HepG2 (cell line): ENCODE results near the gene SPATS2. TPM values are rescaled to one million over a fixed set of nuclear protein-coding genes. Genes with fewer than 3 reads are reported as not detected.
A peak's percentile ranks its signal among the peaks of the same experiment; 100 is the strongest.

Experiments
- AHDC1 ChIP-seq: sonication (generic); formaldehyde crosslinking; IDR thresholded peaks from 2 replicates; pipeline ENCODE4 v1.5.1; 2020; ENCODE audit warnings: mild to moderate bottlenecking, missing genetic modification reagents, borderline replicate concordance
- E2F5 ChIP-seq: sonication (generic); formaldehyde crosslinking; conservative IDR thresholded peaks from 2 replicates; pipeline ENCODE4 v1.4.0; 2020; ENCODE audit warnings: missing genetic modification reagents
- HMG20B ChIP-seq: conservative IDR thresholded peaks from 2 replicates; pipeline ENCODE4 v1.6.1; 2016; ENCODE audit warnings: missing genetic modification reagents, missing compliant biosample characterization
- KDM2A ChIP-seq: sonication (generic); formaldehyde crosslinking; IDR thresholded peaks from 2 replicates; pipeline ENCODE4 v1.4.0; 2020; ENCODE audit warnings: low read depth, missing genetic modification reagents, borderline replicate concordance
- KLF6 ChIP-seq: IDR thresholded peaks from 2 replicates; pipeline ENCODE4 v1.8.0; 2016; ENCODE audit warnings: missing biosample characterization, missing genetic modification reagents
- KLF9 ChIP-seq: IDR thresholded peaks from 2 replicates; pipeline ENCODE4 v1.6.1; 2016; ENCODE audit warnings: low read depth
- MAFF ChIP-seq: IDR thresholded peaks from 2 replicates; pipeline ENCODE4 v1.6.1; 2011; ENCODE audit warnings: low read depth, low read length, improper control_type of control experiment
- NFRKB ChIP-seq: fragments of 450-650 bp; IDR thresholded peaks from 2 replicates; pipeline ENCODE4 v1.6.1; 2017
- ZNF20 ChIP-seq: sonication (generic); formaldehyde crosslinking; IDR thresholded peaks from 2 replicates; pipeline ENCODE4 v1.4.0; 2020; ENCODE audit warnings: mild to moderate bottlenecking, moderate library complexity, missing genetic modification reagents
- ZNF232 ChIP-seq: sonication (generic); formaldehyde crosslinking; IDR thresholded peaks from 2 replicates; pipeline ENCODE4 v1.4.0; 2020; ENCODE audit warnings: missing genetic modification reagents, borderline replicate concordance
- ZNF343 ChIP-seq: sonication (generic); formaldehyde crosslinking; IDR thresholded peaks from 2 replicates; pipeline ENCODE4 v1.4.0; 2020; ENCODE audit warnings: mild to moderate bottlenecking, missing genetic modification reagents
- ZNF562 ChIP-seq: sonication (generic); formaldehyde crosslinking; IDR thresholded peaks from 2 replicates; pipeline ENCODE4 v1.8.0; 2022; ENCODE audit warnings: missing genetic modification reagents, borderline replicate concordance
- polyA plus RNA-seq, 8 experiments: library from polyadenylated mRNA; depleted of rRNA in 3 of 8; stranded (reverse) in 7 of 8; unstranded in 1 of 8; fragments of >200 nt; fragmentation: Illumina TruSeq in 4 of 8; extraction: Trizol in 4 of 8; gene quantifications; 2 replicates each; pipeline versions ENCODE4 v1.2.1 to v1.2.3, GENCODE V29; 2011 to 2016; ENCODE audit warnings: low read depth in 4 of 8, missing spikeins in 1 of 8, mixed read lengths in 1 of 8; ENCODE audit not compliant: insufficient read depth in 1 of 8
- total RNA-seq, 5 experiments: library from RNA; depleted of rRNA; stranded (reverse); fragments of >200 nt; fragmentation: Illumina TruSeq; extraction: Trizol; gene quantifications; 2 replicates each; pipeline ENCODE4 v1.2.3, GENCODE V29; 2016; ENCODE audit warnings: low read depth in 1 of 5
- TF ChIP-seq, protein P1 (sequence below): sonication (generic); formaldehyde crosslinking; IDR thresholded peaks from 2 replicates; pipeline ENCODE4 v1.4.0; 2020; ENCODE audit warnings: mild to moderate bottlenecking, missing genetic modification reagents
- TF ChIP-seq, protein P2 (sequence below): sonication (generic); formaldehyde crosslinking; IDR thresholded peaks from 2 replicates; pipeline ENCODE4 v1.8.1; 2023; ENCODE audit warnings: missing genetic modification reagents, inconsistent platforms, borderline replicate concordance
- TF ChIP-seq, protein P3 (sequence below), 2 experiments: fragments of 450-650 bp in 1 of 2; sonication (generic) in 1 of 2; formaldehyde crosslinking; IDR thresholded peaks; 2 replicates each; pipeline versions ENCODE4 v1.5.0 to v1.8.0; 2020 to 2022; ENCODE audit warnings: mild to moderate bottlenecking in 1 of 2, missing genetic modification reagents in 1 of 2

Gene SPATS2
- total and polyA plus RNA-seq, 2 of the 13 experiments (the other 11 are each of a cell fraction or from before 2014, with no cell fraction given): 19.3 to 28.1 TPM

DNA sequence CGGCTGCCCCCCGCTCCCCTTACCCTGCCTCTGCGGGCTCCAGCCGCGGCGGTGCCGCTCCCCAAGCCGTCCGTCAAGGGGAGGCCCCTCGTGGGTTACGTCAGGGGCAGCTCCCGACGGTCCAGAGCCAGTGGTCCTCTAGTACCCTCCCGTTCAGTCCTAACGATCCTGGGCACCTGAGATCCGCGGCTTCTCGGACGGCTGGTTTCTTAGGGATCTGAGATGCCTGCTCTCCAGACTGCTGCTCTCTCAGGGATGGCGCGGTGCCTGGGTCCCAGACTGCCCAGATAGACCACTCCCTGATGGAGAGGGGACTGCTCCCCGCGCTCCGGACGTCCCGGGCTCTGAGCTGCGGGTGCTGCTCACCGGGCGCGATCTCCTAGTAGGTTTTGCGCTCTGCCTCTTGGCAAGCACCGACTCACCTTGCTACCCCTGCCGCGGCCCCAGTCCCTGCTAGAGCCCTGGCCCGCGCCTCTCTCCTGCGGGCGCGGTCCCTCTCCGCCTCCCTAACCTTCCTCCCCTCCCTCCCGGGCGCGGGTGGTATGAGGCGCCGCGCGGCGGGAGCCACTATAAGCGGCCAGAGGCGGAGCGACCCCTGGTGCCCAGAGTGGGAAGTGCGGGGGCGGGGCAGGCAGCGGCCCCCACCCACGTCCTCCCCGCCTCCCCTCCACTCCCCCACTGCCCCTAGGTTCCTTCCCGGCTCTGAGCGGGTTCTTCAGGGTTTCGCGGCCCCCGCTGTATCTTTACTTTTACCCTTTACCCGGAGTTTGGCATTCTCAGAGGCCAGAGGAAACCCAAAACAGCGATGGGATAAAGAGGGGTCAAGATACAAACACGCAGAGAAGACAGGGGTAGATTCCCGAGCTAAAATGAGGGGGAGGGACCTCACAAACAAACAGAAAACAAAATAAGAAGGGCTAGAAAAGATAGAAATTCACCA is 30.3 kb upstream of the SPATS2 start, which contains the start of gene C1QL4 (continued):
- no peak for TF ChIP-seq AHDC1
- no peak for TF ChIP-seq ZNF232 (CRISPR knock-in tag)
- TF ChIP-seq KDM2A: peak; percentile 76
- TF ChIP-seq ZNF20 (CRISPR knock-in tag): no peak
- no peak for TF ChIP-seq NFRKB
- TF ChIP-seq, protein P1, sequence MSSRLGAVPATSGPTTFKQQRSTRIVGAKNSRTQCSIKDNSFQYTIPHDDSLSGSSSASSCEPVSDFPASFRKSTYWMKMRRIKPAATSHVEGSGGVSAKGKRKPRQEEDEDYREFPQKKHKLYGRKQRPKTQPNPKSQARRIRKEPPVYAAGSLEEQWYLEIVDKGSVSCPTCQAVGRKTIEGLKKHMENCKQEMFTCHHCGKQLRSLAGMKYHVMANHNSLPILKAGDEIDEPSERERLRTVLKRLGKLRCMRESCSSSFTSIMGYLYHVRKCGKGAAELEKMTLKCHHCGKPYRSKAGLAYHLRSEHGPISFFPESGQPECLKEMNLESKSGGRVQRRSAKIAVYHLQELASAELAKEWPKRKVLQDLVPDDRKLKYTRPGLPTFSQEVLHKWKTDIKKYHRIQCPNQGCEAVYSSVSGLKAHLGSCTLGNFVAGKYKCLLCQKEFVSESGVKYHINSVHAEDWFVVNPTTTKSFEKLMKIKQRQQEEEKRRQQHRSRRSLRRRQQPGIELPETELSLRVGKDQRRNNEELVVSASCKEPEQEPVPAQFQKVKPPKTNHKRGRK: no peak
- no peak for TF ChIP-seq ZNF343
- no peak for TF ChIP-seq ZNF562 (CRISPR knock-in tag)
- TF ChIP-seq E2F5 (CRISPR knock-in tag): no peak
- no peak for TF ChIP-seq KLF9 (CRISPR knock-in tag)
- no peak for TF ChIP-seq HMG20B (CRISPR knock-in tag)
- TF ChIP-seq MAFF: no peak
- TF ChIP-seq KLF6 (CRISPR knock-in tag): no peak
- TF ChIP-seq, protein P2, sequence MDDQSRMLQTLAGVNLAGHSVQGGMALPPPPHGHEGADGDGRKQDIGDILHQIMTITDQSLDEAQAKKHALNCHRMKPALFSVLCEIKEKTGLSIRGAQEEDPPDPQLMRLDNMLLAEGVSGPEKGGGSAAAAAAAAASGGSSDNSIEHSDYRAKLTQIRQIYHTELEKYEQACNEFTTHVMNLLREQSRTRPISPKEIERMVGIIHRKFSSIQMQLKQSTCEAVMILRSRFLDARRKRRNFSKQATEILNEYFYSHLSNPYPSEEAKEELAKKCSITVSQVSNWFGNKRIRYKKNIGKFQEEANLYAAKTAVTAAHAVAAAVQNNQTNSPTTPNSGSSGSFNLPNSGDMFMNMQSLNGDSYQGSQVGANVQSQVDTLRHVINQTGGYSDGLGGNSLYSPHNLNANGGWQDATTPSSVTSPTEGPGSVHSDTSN (CRISPR knock-in tag): no peak
- TF ChIP-seq, protein P3, sequence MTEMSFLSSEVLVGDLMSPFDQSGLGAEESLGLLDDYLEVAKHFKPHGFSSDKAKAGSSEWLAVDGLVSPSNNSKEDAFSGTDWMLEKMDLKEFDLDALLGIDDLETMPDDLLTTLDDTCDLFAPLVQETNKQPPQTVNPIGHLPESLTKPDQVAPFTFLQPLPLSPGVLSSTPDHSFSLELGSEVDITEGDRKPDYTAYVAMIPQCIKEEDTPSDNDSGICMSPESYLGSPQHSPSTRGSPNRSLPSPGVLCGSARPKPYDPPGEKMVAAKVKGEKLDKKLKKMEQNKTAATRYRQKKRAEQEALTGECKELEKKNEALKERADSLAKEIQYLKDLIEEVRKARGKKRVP (CRISPR knock-in tag; IDR thresholded peaks at IDR 0.05): no peak
